Gastrocnemius medialis (tissue), 4 donors: ENCODE data around the gene ZNF70.

Experiments
- POLR2A ChIP-seq, 2 donors: fragments of 450-650 bp; IDR thresholded peaks; one replicate each; pipeline ENCODE4 v1.6.1; 2017; ENCODE audit warnings: antibody characterized with exemption in 2 of 2, mild to moderate bottlenecking in 2 of 2, moderate library complexity in 2 of 2
- TF ChIP-seq, protein P1 (sequence below), 5 experiments: fragments of 450-650 bp in 3 of 5; fragments of 200-600 bp in 2 of 5; sonication (generic) in 2 of 5; IDR thresholded peaks in 4 of 5; conservative IDR thresholded peaks in 1 of 5; 1 replicate in 4 of 5; 2 replicates in 1 of 5; pipeline ENCODE4 v1.5.1; 2016 to 2019; ENCODE audit warnings: antibody characterized with exemption in 5 of 5, mild to moderate bottlenecking in 3 of 5, moderate library complexity in 3 of 5

DNA sequence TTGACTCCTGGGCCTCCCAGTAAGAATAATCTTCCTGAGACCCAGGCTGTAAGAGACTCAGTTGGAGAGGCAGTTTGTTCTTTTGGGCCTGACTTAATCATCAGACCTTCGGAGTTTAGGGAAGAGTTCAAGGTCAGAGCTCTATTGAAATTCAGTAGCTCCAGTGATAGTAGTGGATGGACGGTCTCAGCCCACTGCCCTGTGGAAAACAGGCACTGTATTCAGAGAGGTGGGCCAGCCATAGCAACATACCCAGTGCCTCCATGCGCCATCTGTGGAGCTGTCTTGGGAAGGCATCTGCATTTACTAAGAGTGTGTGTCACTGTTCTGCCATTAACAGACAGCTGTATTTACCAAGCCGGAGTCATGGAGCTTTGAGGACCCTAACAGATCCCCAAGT is 38.7 kb upstream of the ZNF70 start:
- no peak for TF ChIP-seq POLR2A (IDR thresholded peaks at IDR 0.05)
- TF ChIP-seq, protein P1, sequence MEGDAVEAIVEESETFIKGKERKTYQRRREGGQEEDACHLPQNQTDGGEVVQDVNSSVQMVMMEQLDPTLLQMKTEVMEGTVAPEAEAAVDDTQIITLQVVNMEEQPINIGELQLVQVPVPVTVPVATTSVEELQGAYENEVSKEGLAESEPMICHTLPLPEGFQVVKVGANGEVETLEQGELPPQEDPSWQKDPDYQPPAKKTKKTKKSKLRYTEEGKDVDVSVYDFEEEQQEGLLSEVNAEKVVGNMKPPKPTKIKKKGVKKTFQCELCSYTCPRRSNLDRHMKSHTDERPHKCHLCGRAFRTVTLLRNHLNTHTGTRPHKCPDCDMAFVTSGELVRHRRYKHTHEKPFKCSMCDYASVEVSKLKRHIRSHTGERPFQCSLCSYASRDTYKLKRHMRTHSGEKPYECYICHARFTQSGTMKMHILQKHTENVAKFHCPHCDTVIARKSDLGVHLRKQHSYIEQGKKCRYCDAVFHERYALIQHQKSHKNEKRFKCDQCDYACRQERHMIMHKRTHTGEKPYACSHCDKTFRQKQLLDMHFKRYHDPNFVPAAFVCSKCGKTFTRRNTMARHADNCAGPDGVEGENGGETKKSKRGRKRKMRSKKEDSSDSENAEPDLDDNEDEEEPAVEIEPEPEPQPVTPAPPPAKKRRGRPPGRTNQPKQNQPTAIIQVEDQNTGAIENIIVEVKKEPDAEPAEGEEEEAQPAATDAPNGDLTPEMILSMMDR (IDR thresholded peaks at IDR 0.05 in 4 of 5, conservative IDR thresholded peaks at IDR 0.05 in 1 of 5) = no peak
